Osteoblast (primary cell): ENCODE data around the gene GOLGA2. TPM values are rescaled to one million over a fixed set of nuclear protein-coding genes. Genes with fewer than 3 reads are reported as not detected.
A peak's percentile ranks its signal among the peaks of the same experiment; 100 is the strongest.

Experiments
- DNase-seq: peaks from one replicate; pipeline ENCODE4 v3.0.0; 2011; ENCODE audit warnings: low spot score, mixed read lengths; ENCODE audit not compliant: insufficient read length; ENCODE audit errors: missing footprints
- H2AFZ ChIP-seq: 2 replicates; pipeline ENCODE4 v1.6.0; 2011; ENCODE audit warnings: mild to moderate bottlenecking, low read length
- H3K27ac ChIP-seq: 2 replicates; pipeline ENCODE4 v1.5.1; 2011; ENCODE audit warnings: mild to moderate bottlenecking, low read depth, low read length, moderate library complexity
- H3K27me3 ChIP-seq: 2 replicates; pipeline ENCODE4 v1.6.0; 2012; ENCODE audit warnings: mild to moderate bottlenecking, control low read depth, inconsistent platforms, low read length, moderate library complexity; ENCODE audit not compliant: insufficient read depth
- H3K36me3 ChIP-seq: 2 replicates; pipeline ENCODE4 v1.5.1; 2011; ENCODE audit warnings: mild to moderate bottlenecking, low read length, control low read depth, moderate library complexity; ENCODE audit not compliant: insufficient read depth
- H3K4me1 ChIP-seq: 2 replicates; pipeline ENCODE4 v1.5.1; 2011; ENCODE audit warnings: mild to moderate bottlenecking, low read length, control low read depth, moderate library complexity; ENCODE audit not compliant: insufficient read depth
- H3K4me2 ChIP-seq: 2 replicates; pipeline ENCODE4 v1.6.0; 2011; ENCODE audit warnings: mild to moderate bottlenecking, low read length; ENCODE audit not compliant: insufficient read depth
- H3K4me3 ChIP-seq: fragments of 200-600 bp; sonication (generic); 3 replicates; pipeline ENCODE4 v1.5.1; 2012; ENCODE audit warnings: mild to moderate bottlenecking, low read length, inconsistent platforms; ENCODE audit not compliant: insufficient read depth
- H3K79me2 ChIP-seq: 2 replicates; pipeline ENCODE4 v1.6.0; 2012; ENCODE audit warnings: mild to moderate bottlenecking, low read length, control low read depth, inconsistent platforms; ENCODE audit not compliant: insufficient read depth
- H3K9me3 ChIP-seq: 2 replicates; pipeline ENCODE4 v1.5.1; 2011; ENCODE audit warnings: low read depth, low read length, control low read depth
- H4K20me1 ChIP-seq: 2 replicates; pipeline ENCODE4 v1.6.0; 2012; ENCODE audit warnings: mild to moderate bottlenecking, low read length, control low read depth; ENCODE audit not compliant: insufficient read depth
- total RNA-seq: library from RNA; depleted of rRNA; stranded (reverse); fragments of >200 nt; gene quantifications from 2 replicates; pipeline ENCODE4 v1.2.3, GENCODE V29; 2012
- TF ChIP-seq, protein P1 (sequence below): IDR thresholded peaks from 2 replicates; pipeline ENCODE4 v1.5.1; 2011; ENCODE audit warnings: mild to moderate bottlenecking, low read depth, low read length, moderate library complexity; ENCODE audit errors: extremely low read depth

Gene GOLGA2, protein sequence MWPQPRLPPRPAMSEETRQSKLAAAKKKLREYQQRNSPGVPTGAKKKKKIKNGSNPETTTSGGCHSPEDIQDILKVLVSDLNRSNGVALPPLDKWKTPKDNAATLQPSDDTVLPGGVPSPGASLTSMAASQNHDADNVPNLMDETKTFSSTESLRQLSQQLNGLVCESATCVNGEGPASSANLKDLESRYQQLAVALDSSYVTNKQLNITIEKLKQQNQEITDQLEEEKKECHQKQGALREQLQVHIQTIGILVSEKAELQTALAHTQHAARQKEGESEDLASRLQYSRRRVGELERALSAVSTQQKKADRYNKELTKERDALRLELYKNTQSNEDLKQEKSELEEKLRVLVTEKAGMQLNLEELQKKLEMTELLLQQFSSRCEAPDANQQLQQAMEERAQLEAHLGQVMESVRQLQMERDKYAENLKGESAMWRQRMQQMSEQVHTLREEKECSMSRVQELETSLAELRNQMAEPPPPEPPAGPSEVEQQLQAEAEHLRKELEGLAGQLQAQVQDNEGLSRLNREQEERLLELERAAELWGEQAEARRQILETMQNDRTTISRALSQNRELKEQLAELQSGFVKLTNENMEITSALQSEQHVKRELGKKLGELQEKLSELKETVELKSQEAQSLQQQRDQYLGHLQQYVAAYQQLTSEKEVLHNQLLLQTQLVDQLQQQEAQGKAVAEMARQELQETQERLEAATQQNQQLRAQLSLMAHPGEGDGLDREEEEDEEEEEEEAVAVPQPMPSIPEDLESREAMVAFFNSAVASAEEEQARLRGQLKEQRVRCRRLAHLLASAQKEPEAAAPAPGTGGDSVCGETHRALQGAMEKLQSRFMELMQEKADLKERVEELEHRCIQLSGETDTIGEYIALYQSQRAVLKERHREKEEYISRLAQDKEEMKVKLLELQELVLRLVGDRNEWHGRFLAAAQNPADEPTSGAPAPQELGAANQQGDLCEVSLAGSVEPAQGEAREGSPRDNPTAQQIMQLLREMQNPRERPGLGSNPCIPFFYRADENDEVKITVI
- total RNA-seq = 121 and 137 TPM in 2 replicates

DNA sequence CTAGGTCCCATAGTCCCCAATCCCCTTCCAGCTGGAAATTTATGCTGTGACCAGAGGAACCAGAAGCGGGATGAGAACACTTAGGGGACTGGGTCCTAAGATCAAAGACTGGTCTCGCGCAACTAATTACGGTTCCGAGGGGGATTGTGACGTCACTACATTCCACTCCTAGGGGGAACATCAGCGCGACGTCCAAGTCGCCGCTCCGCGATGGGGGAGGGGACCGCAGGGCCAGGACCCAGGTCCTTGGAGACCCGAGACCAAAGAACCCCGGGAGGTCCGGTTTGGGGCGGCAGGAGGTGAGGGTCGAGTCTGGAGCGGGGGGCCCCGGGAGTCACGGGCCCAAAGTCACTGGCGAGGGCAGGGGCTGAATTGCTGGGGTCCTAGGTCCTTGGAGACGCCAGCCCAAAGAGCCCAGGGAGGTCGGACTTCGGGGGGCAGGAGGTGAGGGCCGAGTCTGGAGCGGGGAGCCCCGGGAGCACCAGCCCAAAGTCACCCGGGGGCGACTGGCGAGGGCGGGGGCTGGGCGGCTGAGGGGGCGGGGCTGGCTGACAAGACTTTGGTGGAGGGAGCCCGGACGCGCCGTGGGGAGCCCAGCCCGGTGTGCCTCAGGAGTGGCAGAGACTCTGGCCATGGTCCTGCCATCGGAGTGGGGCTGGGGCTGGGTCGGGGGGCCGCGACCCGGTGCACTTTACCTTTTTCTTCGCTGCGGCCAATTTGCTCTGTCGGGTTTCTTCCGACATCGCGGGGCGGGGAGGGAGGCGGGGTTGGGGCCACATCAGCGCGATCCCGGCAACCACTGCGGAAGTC lies at the start of gene GOLGA2:
Gene GOLGA2, minus strand, starts transcription at position 810 of the 810 bp plus-strand sequence. Its CDS starts 31 bp downstream, at position 779.
- peak within 1 kb of the TSS; percentile 98 for H3K4me2 ChIP-seq
- TF ChIP-seq, protein P1, sequence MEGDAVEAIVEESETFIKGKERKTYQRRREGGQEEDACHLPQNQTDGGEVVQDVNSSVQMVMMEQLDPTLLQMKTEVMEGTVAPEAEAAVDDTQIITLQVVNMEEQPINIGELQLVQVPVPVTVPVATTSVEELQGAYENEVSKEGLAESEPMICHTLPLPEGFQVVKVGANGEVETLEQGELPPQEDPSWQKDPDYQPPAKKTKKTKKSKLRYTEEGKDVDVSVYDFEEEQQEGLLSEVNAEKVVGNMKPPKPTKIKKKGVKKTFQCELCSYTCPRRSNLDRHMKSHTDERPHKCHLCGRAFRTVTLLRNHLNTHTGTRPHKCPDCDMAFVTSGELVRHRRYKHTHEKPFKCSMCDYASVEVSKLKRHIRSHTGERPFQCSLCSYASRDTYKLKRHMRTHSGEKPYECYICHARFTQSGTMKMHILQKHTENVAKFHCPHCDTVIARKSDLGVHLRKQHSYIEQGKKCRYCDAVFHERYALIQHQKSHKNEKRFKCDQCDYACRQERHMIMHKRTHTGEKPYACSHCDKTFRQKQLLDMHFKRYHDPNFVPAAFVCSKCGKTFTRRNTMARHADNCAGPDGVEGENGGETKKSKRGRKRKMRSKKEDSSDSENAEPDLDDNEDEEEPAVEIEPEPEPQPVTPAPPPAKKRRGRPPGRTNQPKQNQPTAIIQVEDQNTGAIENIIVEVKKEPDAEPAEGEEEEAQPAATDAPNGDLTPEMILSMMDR = no peak
- H2AFZ ChIP-seq = peak within 1 kb of the TSS; percentile 96
- no peaks in the 10 kb centered on the region for H3K27me3 ChIP-seq
- H3K36me3 ChIP-seq = peaks cover 32% of the 10 kb centered on the region
- peaks cover 22% of the 10 kb centered on the region for H3K4me1 ChIP-seq
- peaks cover 67% of the 10 kb centered on the region for H3K79me2 ChIP-seq
- H4K20me1 ChIP-seq = peaks cover 41% of the 10 kb centered on the region
- H3K9me3 ChIP-seq = no peaks in the 10 kb centered on the region
- DNase-seq = peak; percentile 95
- peak within 1 kb of the TSS; percentile 79 for H3K4me3 ChIP-seq
- H3K27ac ChIP-seq = peak within 1 kb of the TSS; percentile 88

DNA sequence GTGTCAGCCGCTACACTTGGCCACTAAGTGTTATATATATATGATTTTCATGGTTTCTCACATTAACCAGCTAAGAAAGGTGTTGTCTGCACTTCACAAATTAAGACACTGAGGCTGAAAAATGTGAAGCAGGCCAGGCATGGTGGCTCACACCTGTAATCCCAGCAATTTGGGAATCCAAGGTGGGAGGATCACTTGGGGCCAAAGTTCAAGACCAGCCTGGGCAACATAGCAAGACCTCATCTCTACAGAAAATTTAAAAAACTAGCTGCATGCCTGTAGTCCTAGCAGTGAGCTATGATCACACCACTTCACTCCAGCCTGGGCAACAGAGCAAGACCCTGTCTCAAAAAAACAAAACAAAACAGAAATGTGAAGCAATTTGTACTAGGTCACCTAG lies 48.6 kb upstream of the GOLGA2 start:
- peak overlapping the region; percentile 99 for H3K4me2 ChIP-seq
- no peaks in the 10 kb centered on the region for H3K9me3 ChIP-seq
- DNase-seq = no peak
- H3K79me2 ChIP-seq = peaks cover 47% of the 10 kb centered on the region
- H2AFZ ChIP-seq = no peak overlapping the region
- TF ChIP-seq, protein P1 = no peak
- no peak overlapping the region for H3K4me3 ChIP-seq
- no peak overlapping the region for H3K27ac ChIP-seq
- no peaks in the 10 kb centered on the region for H3K27me3 ChIP-seq
- peaks cover 19% of the 10 kb centered on the region for H3K4me1 ChIP-seq
- peaks cover 9% of the 10 kb centered on the region for H4K20me1 ChIP-seq
- H3K36me3 ChIP-seq = peaks cover 40% of the 10 kb centered on the region

DNA sequence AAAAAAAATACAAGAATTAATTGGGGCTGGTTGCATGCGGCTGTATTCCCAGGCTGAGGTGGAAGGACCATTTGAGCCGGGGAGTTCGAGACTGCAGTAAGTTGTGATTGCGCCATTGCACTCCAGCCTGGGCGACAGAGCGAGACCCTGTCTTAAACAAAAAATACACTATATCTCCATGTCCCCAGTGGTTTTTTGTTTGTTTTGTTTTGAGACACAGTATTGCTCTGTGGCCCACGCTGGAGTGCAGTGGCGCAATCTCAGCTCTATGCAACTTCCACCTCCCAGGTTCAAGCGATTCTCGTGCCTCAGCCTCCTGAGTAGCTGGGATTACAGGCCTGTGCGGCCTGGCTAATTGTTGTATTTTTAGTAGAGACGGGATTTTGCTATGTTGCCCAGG lies 48.0 kb upstream of the GOLGA2 start:
- H3K27ac ChIP-seq = no peak overlapping the region

More for the DNA sequence above, 48.0 kb upstream of the GOLGA2 start:
- Histone ChIP-seq H3K27me3 (no peaks in the 10 kb centered on the region), H3K9me3 (no peaks in the 10 kb centered on the region), H4K20me1 (peaks cover 9% of the 10 kb centered on the region), H3K79me2 (peaks cover 47% of the 10 kb centered on the region), H3K4me3 (peak overlapping the region; percentile 81), H3K4me1 (peaks cover 19% of the 10 kb centered on the region), H3K4me2 (peak overlapping the region; percentile 99), H3K36me3 (peaks cover 40% of the 10 kb centered on the region), H2AFZ (no peak overlapping the region)
- no peak for DNase-seq
- TF ChIP-seq, protein P1 = no peak
